Prostate gland (tissue), 2 donors: ENCODE results near the gene INSYN2B. TPM values are rescaled to one million over a fixed set of nuclear protein-coding genes. Genes with fewer than 3 reads are reported as not detected.

ENCODE experiments used
- DNase-seq: peaks from one replicate; pipeline ENCODE4 v3.0.0-alpha.2; 2019; ENCODE audit warnings: low spot score
- H3K27ac ChIP-seq, 2 donors: fragments of 200-600 bp; sonication (generic); 2 replicates each; pipeline ENCODE4 v1.5.1; 2017 to 2019
- H3K27me3 ChIP-seq: fragments of 200-600 bp; sonication (generic); replicated peaks from 2 replicates; pipeline ENCODE4 v1.5.1; 2019; ENCODE audit not compliant: insufficient read depth
- H3K36me3 ChIP-seq, 2 donors: fragments of 200-600 bp; sonication (generic); 1 replicate in 1 of 2; 2 replicates in 1 of 2; pipeline versions ENCODE4 v1.5.1 to v1.8.1; 2017 to 2019
- H3K4me1 ChIP-seq: fragments of 200-600 bp; sonication (generic); replicated peaks from 2 replicates; pipeline ENCODE4 v1.5.1; 2019
- H3K4me3 ChIP-seq, 2 donors: fragments of 200-600 bp; sonication (generic); 2 replicates each; pipeline ENCODE4 v1.5.1; 2017 to 2019
- H3K9me3 ChIP-seq: fragments of 200-600 bp; sonication (generic); 2 replicates; pipeline ENCODE4 v1.5.1; 2017
- CTCF ChIP-seq, 4 experiments: fragments of 200-600 bp in 2 of 4; fragments of 450-650 bp in 2 of 4; sonication (generic) in 2 of 4; IDR thresholded peaks; 1 replicate in 3 of 4; 2 replicates in 1 of 4; pipeline ENCODE4 v1.5.1; 2016 to 2019; ENCODE audit warnings: antibody characterized with exemption in 4 of 4, mild to moderate bottlenecking in 2 of 4, moderate library complexity in 2 of 4
- POLR2A ChIP-seq: fragments of 450-650 bp; IDR thresholded peaks from one replicate; pipeline ENCODE4 v1.6.1; 2016; ENCODE audit warnings: antibody characterized with exemption, mild to moderate bottlenecking
- POLR2AphosphoS5 ChIP-seq: sonication (generic); formaldehyde crosslinking; IDR thresholded peaks from one replicate; pipeline ENCODE4 v1.6.1; 2017; ENCODE audit warnings: antibody characterized with exemption
- WGBS: methylation state at CpG from one replicate; pipeline ENCODE4 v1.1.5; 2018; 5-methylcytosine and 5-hydroxymethylcytosine counted together
- intact Hi-C: fragments of 100-400 bp; cut with DNase I; formaldehyde crosslinking; loops from one replicate; pipeline ENCODE4 v1.14.2; 2022
- total RNA-seq, 2 donors: library from RNA; depleted of rRNA; stranded (reverse); fragments of >200 nt; gene quantifications; one replicate each; pipeline ENCODE4 v1.1.0, GENCODE V29; 2016

INSYN2B gene
- total RNA-seq, 2 donors from 2014 or later: 0.17 to 8.4 TPM

DNA sequence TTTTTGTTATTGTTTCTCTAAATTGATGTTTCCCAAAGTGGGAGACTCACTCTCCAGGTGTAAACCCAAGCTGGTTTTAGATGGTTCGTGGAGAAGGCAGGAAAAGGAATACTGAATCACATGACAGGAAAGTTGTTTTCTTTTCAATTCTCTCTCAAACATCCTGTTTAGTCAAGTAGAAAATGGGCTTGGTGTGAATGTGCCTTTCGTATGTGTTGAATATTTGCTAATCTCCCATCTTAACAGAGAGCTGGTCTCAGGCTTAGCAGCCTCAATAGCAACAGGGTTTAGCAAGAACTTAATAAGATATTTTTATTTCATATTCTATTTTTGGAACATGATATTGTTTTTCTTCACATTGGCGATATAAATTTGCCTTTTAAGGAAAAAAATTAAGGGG is 119.7 kb downstream of the INSYN2B start:
- intact Hi-C loops: no loop called here
- H3K9me3 ChIP-seq: no peaks in the 10 kb centered on the region
- H3K27me3 ChIP-seq: no peaks in the 10 kb centered on the region
- no peak for TF ChIP-seq POLR2A
- TF ChIP-seq CTCF (IDR thresholded peaks at IDR 0.05): no peak
- no peak for TF ChIP-seq POLR2AphosphoS5
- H3K36me3 ChIP-seq: no peaks in the 10 kb centered on the region
- H3K27ac ChIP-seq: no peak overlapping the region
- DNase-seq: no peak
- WGBS: 76% methylated on average over 3 of the region's 3 CpGs
- no peak overlapping the region for H3K4me3 ChIP-seq
- no peaks in the 10 kb centered on the region for H3K4me1 ChIP-seq

GRCh38 chr5:169856571-169856970 is 123.7 kb downstream of the INSYN2B start:
- H3K27ac ChIP-seq: no peak overlapping the region
- H3K4me1 ChIP-seq: no peaks in the 10 kb centered on the region
- H3K27me3 ChIP-seq: no peaks in the 10 kb centered on the region
- H3K9me3 ChIP-seq: no peaks in the 10 kb centered on the region
- H3K36me3 ChIP-seq: no peaks in the 10 kb centered on the region
- intact Hi-C loops: no loop called here
- no peak overlapping the region for H3K4me3 ChIP-seq
- DNase-seq: no peak
- 74% methylated on average over 2 of the region's 2 CpGs for WGBS
- TF ChIP-seq CTCF (IDR thresholded peaks at IDR 0.05) (no peak), POLR2AphosphoS5 (no peak), POLR2A (no peak)

GRCh38 chr5:169851321-169851850 is 128.9 kb downstream of the INSYN2B start:
- Histone ChIP-seq H3K4me3 (no peak overlapping the region), H3K4me1 (no peaks in the 10 kb centered on the region), H3K36me3 (no peaks in the 10 kb centered on the region), H3K9me3 (no peaks in the 10 kb centered on the region), H3K27ac (no peak overlapping the region), H3K27me3 (no peaks in the 10 kb centered on the region)
- WGBS: 97% methylated on average over 1 of the region's 1 CpG
- no peak for DNase-seq
- TF ChIP-seq POLR2AphosphoS5: no peak
- TF ChIP-seq CTCF (IDR thresholded peaks at IDR 0.05): no peak
- no peak for TF ChIP-seq POLR2A
- intact Hi-C loops: no loop called here

DNA sequence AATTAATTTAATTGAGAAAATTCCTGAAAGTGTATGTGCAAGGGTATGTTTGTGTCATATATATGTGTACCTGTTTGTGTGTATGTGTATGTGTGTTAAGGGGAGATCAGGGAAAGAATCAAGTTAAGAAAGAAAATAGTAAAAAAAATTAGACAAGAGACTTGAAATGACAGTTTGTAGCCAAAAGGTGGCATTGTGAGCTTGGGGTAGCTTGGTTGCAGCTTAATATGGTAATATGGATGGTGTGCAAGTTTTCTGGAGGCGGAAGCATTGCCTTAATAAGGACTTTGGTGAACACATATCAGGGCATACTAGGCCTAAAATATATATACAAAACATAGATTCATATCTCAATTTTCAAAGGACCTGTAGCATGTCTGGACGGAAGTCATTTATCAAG is 129.9 kb downstream of the INSYN2B start:
- no peak for DNase-seq
- Histone ChIP-seq H3K27ac (no peak overlapping the region), H3K4me3 (no peak overlapping the region), H3K27me3 (no peaks in the 10 kb centered on the region), H3K36me3 (no peaks in the 10 kb centered on the region), H3K4me1 (no peaks in the 10 kb centered on the region), H3K9me3 (no peaks in the 10 kb centered on the region)
- TF ChIP-seq CTCF (IDR thresholded peaks at IDR 0.05): no peak
- no peak for TF ChIP-seq POLR2AphosphoS5
- TF ChIP-seq POLR2A: no peak
- intact Hi-C loops: no loop called here
- WGBS: 97% methylated on average over 2 of the region's 2 CpGs

GRCh38 chr5:169848792-169849191 is 131.5 kb downstream of the INSYN2B start:
- Histone ChIP-seq H3K27ac (no peak overlapping the region), H3K4me1 (no peaks in the 10 kb centered on the region), H3K36me3 (no peaks in the 10 kb centered on the region), H3K27me3 (no peaks in the 10 kb centered on the region), H3K4me3 (no peak overlapping the region), H3K9me3 (no peaks in the 10 kb centered on the region)
- intact Hi-C loops: no loop called here
- WGBS: 61% methylated on average over 2 of the region's 2 CpGs
- no peak for TF ChIP-seq POLR2AphosphoS5
- no peak for TF ChIP-seq CTCF (IDR thresholded peaks at IDR 0.05)
- no peak for TF ChIP-seq POLR2A
- no peak for DNase-seq
